ENCODE results near the gene UEVLD. TPM values are rescaled to one million over a fixed set of nuclear protein-coding genes. Genes with fewer than 3 reads are reported as not detected.

The UEVLD gene
- total RNA-seq, 2 donors from 2014 or later = 19.7 to 20.7 TPM

- DNase-seq (ENCODE audit: low spot score) = no peak
Observed at GRCh38 chr11:18623707-18624106, 35.2 kb upstream of the UEVLD start.

GRCh38 chr11:18618342-18619025 is 29.9 kb upstream of the UEVLD start:
- Histone ChIP-seq H3K4me3 (no peak overlapping the region), H3K27me3 (no peaks in the 10 kb centered on the region), H3K36me3 (peaks cover 23% of the 10 kb centered on the region), H3K4me1 (peaks cover 0 to 21% of the 10 kb centered on the region in 2 donors), H3K27ac (peak overlapping the region; percentile 4 to 54), H3K9me3 (no peaks in the 10 kb centered on the region)
- DNase-seq (ENCODE audit: low spot score) = no peak
- TF ChIP-seq CTCF (IDR thresholded peaks at IDR 0.05) = no peak

More at GRCh38 chr11:18623707-18624106, 35.2 kb upstream of the UEVLD start:
- no peaks in the 10 kb centered on the region for H3K27me3 ChIP-seq
- no peak for TF ChIP-seq CTCF (IDR thresholded peaks at IDR 0.05)
- no peak overlapping the region for H3K4me3 ChIP-seq
- no peaks in the 10 kb centered on the region for H3K9me3 ChIP-seq
- H3K4me1 ChIP-seq = peaks cover 0 to 13% of the 10 kb centered on the region in 2 donors
- H3K36me3 ChIP-seq = no peaks in the 10 kb centered on the region
- no peak overlapping the region for H3K27ac ChIP-seq

DNA sequence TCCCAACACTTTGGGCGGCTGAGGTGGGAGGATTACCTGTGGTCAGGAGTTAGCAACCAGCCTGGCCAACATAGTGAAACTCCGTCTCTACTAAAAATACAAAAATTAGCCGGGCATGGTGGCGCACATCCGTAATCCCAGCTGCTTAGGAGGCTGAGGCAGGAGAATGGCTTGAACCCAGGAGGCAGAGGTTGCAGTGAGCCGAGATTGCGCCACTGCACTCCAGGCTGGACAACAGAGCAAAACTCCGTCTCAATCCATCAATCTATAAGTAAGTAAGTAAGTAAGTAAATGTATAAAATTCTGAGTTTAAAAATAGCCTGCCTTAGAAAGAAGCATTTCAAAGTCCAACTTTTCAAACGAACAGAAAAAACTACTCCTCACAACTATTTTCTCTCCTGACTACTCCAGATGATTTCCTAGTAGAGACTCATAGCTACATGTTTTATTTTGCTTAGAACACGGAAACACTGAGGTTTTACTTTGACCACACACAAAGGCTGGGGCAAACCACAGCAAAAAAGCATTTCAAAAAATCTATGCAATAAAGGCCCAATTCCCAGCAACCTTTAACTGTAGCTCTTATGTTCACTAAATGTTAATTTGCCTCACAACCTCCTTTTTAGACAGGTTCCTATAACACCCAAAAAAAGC is 29.3 kb upstream of the UEVLD start:
- DNase-seq (ENCODE audit: low spot score) = no peak
- Histone ChIP-seq H3K9me3 (no peaks in the 10 kb centered on the region), H3K4me3 (no peak overlapping the region), H3K27ac (peak overlapping the region; percentile 4 to 54), H3K4me1 (peaks cover 0 to 21% of the 10 kb centered on the region in 2 donors), H3K27me3 (no peaks in the 10 kb centered on the region), H3K36me3 (peaks cover 23% of the 10 kb centered on the region)
- no peak for TF ChIP-seq CTCF (IDR thresholded peaks at IDR 0.05)

- Histone ChIP-seq H3K9me3 (no peaks in the 10 kb centered on the region), H3K27ac (no peak overlapping the region), H3K36me3 (peaks cover 39% of the 10 kb centered on the region), H3K4me1 (peaks cover 0 to 21% of the 10 kb centered on the region in 2 donors), H3K4me3 (no peak overlapping the region), H3K27me3 (no peaks in the 10 kb centered on the region)
- TF ChIP-seq CTCF (IDR thresholded peaks at IDR 0.05) = no peak
- DNase-seq (ENCODE audit: low spot score) = no peak
Observed at GRCh38 chr11:18615628-18616392, 27.3 kb upstream of the UEVLD start.

DNA sequence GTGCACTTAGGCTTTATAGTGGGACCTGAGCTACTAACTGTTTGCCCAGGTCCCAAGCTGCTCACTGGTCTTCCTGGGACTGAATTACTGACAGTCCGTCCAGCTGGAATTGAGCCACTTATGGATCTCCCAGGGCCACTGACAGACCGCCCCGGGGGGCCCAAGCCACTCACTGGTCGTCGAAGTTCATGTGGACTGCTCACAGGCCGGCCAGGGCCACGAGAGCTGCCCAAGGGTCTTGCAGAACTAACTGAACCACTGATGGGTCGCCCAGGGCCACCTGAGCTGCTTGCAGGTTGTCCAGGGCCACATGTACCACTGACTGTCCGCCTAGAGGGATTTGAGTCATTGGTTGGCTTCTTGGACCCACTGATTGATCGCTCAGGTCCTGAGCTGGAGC is 26.1 kb upstream of the UEVLD start:
- Histone ChIP-seq H3K36me3 (peaks cover 50% of the 10 kb centered on the region), H3K27ac (no peak overlapping the region), H3K27me3 (no peaks in the 10 kb centered on the region), H3K9me3 (no peaks in the 10 kb centered on the region), H3K4me3 (no peak overlapping the region), H3K4me1 (peaks cover 0 to 21% of the 10 kb centered on the region in 2 donors)
- no peak for TF ChIP-seq CTCF (IDR thresholded peaks at IDR 0.05)
- DNase-seq (ENCODE audit: low spot score) = no peak

All from right atrium auricular region (tissue), 2 donors.